ENCODE measurements around the gene RPUSD3. TPM values are rescaled to one million over a fixed set of nuclear protein-coding genes. Genes with fewer than 3 reads are reported as not detected.

Gene RPUSD3
- total and polyA plus RNA-seq, 9 of the 15 experiments (the other 6 are each of a cell fraction or from before 2014, with no cell fraction given), result 13.8 to 99.0 (median 59.3) TPM

DNA sequence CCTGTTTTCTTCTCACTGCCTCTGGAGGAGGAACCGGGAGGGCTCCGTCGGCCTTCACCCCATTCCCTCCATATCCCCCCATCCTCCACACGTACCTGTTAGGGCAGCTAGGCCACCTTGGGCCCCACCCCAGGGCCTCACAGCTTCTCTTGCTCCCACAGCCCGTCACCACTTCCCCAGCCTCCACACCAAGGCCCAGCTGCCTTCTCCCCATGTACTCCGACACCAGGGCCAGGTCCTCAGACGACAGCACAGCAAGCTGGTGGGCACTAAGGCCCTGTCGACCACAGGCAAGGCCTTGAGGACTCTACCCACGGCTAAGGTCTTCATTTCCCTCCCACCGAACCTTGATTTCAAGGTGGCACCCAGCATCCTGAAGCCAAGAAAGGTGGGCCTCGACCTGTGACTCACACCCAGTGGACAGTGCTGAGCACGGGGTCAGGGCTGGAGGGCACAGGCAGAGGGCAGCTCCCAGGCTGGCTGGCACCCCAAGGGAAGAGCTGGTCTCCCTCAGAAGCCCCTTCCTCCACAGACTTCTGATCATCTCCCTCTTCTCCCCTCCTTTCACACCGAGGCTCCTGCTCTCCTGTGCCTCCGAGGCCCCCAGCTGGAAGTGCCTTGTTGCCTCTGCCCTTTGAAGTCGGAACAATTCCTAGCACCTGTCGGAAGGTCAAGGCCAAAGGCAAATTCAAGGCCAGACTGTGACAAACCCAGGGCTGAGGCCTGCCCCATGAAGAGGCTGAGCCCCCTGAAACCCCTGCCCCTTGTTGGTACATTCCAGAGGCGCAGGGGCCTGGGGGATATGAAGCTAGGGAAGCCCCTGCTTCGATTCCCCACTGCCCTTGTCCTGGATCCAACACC is 9.1 kb downstream of the RPUSD3 start:
- H3K9ac ChIP-seq (ENCODE audit: insufficient read depth in 1 of 2, low read depth in 2 of 2, low read length in 2 of 2), result peak overlapping the region in 1 of 2 experiments; percentile 15; a peak in 1 of 4 replicates
- no peak for DNase-seq (ENCODE audit: extremely low read depth in 1 of 4, low spot score in 3 of 4)
- peaks cover 81% of the 10 kb centered on the region for H3K36me3 ChIP-seq (ENCODE audit: control insufficient read depth, insufficient read depth, low read length)
- no peak overlapping the region for H3K27ac ChIP-seq (ENCODE audit: extremely low read depth, low read depth, low read length)
- FAIRE-seq, result no peak
- in situ Hi-C loops (cut with MboI) (loop anchor here (25.0 kb wide), 1 partner anchor 903 kb away; no protein-coding TSS in a partner anchor), intact Hi-C loops (cut with micrococcal nuclease) (no loop called here)
- POLR2A ChIA-PET, result interaction anchor here (0.6 to 2.1 kb wide), 6 partner anchors 9 to 148 kb away, joined by 3 to 11 read pairs (median 4); partner anchors contain the start of genes ARPC4 and RPUSD3
- no peak overlapping the region for H3K4me2 ChIP-seq (ENCODE audit: insufficient read depth, low read length)
- peak; percentile 68 for TF ChIP-seq POLR2G (IDR thresholded peaks at IDR 0.05; ENCODE audit: low read depth, low read length)
- TF ChIP-seq RBFOX2 (IDR thresholded peaks at IDR 0.05; ENCODE audit: low read depth, low read length), result peak; percentile 34; the same call in 1 of the 2 replicates
- TF ChIP-seq, protein P1, sequence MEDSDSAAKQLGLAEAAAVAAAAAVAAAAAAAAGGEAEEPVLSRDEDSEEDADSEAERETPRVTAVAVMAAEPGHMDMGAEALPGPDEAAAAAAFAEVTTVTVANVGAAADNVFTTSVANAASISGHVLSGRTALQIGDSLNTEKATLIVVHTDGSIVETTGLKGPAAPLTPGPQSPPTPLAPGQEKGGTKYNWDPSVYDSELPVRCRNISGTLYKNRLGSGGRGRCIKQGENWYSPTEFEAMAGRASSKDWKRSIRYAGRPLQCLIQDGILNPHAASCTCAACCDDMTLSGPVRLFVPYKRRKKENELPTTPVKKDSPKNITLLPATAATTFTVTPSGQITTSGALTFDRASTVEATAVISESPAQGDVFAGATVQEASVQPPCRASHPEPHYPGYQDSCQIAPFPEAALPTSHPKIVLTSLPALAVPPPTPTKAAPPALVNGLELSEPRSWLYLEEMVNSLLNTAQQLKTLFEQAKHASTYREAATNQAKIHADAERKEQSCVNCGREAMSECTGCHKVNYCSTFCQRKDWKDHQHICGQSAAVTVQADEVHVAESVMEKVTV (CRISPR knock-in tag; IDR thresholded peaks at IDR 0.05), result no peak
- H3K4me1 ChIP-seq (replicated peaks in 1 of 2; ENCODE audit: control insufficient read depth in 2 of 2, insufficient read depth in 2 of 2, low read length in 2 of 2), result peaks cover 0 to 8% of the 10 kb centered on the region in 2 experiments; a peak in 1 of 5 replicates
- WGBS (ENCODE audit: insufficient coverage, low coverage, missing lambda C conversion rate), result 83% methylated on average over 18 of the region's 18 CpGs
- H3K27me3 ChIP-seq (ENCODE audit: control insufficient read depth in 2 of 2, insufficient read depth in 2 of 2, low read length in 2 of 2), result no peaks in the 10 kb centered on the region
- ATAC-seq, result no peak
- BruUV-seq (replicated peaks), result no TSS peak
- no peak overlapping the region for H3K4me3 ChIP-seq
- no peaks in the 10 kb centered on the region for H3K79me2 ChIP-seq (ENCODE audit: control insufficient read depth, insufficient read depth, low read length)
- H4K20me1 ChIP-seq (replicated peaks; ENCODE audit: control insufficient read depth, insufficient read depth, low read length), result peaks cover 4% of the 10 kb centered on the region; the same call in 1 of the 2 replicates
- no peak overlapping the region for H2AFZ ChIP-seq (ENCODE audit: low read depth, low read length)
- no peaks in the 10 kb centered on the region for H3K9me1 ChIP-seq (ENCODE audit: control insufficient read depth, insufficient read depth, low read length)
- no peaks in the 10 kb centered on the region for H3K9me3 ChIP-seq (replicated peaks; ENCODE audit: control insufficient read depth, insufficient read depth, low read depth, low read length)
- CTCF ChIA-PET (ENCODE audit: low intra/inter-chr PET ratio), result no interaction called here

Measured in K562 (cell line).